Measurements from ENCODE around the gene CTIF.

The CTIF gene

GRCh38 chr18:48791636-48792105 lies 252.8 kb downstream of the CTIF start:
- no peak overlapping the region for H2AFZ ChIP-seq (ENCODE audit: low read depth, low read length, severe bottlenecking)
- H3K9me3 ChIP-seq (ENCODE audit: insufficient read depth, low read length): no peaks in the 10 kb centered on the region
- no peak overlapping the region for H3K9ac ChIP-seq (ENCODE audit: low read length)
- H3K79me2 ChIP-seq (ENCODE audit: insufficient read depth, low read length): no peaks in the 10 kb centered on the region
- TF ChIP-seq EZH2phosphoT487 (conservative IDR thresholded peaks at IDR 0.05; ENCODE audit: low read length): no peak
- TF ChIP-seq, protein P1, sequence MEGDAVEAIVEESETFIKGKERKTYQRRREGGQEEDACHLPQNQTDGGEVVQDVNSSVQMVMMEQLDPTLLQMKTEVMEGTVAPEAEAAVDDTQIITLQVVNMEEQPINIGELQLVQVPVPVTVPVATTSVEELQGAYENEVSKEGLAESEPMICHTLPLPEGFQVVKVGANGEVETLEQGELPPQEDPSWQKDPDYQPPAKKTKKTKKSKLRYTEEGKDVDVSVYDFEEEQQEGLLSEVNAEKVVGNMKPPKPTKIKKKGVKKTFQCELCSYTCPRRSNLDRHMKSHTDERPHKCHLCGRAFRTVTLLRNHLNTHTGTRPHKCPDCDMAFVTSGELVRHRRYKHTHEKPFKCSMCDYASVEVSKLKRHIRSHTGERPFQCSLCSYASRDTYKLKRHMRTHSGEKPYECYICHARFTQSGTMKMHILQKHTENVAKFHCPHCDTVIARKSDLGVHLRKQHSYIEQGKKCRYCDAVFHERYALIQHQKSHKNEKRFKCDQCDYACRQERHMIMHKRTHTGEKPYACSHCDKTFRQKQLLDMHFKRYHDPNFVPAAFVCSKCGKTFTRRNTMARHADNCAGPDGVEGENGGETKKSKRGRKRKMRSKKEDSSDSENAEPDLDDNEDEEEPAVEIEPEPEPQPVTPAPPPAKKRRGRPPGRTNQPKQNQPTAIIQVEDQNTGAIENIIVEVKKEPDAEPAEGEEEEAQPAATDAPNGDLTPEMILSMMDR (IDR thresholded peaks at IDR 0.05; ENCODE audit: insufficient read depth, low read length, poor library complexity, severe bottlenecking): no peak
- H3K27me3 ChIP-seq (ENCODE audit: low read length): no peaks in the 10 kb centered on the region
- no peak overlapping the region for H3K27ac ChIP-seq (ENCODE audit: low read depth, low read length)
- no peak overlapping the region for H3K4me3 ChIP-seq (ENCODE audit: insufficient read depth, low read length, poor library complexity, severe bottlenecking)
- H4K20me1 ChIP-seq (ENCODE audit: low read depth, low read length): no peaks in the 10 kb centered on the region
- no peaks in the 10 kb centered on the region for H3K36me3 ChIP-seq (ENCODE audit: low read length)
- no peak overlapping the region for H3K4me2 ChIP-seq (ENCODE audit: low read depth, low read length, poor library complexity, severe bottlenecking)
- no peaks in the 10 kb centered on the region for H3F3A ChIP-seq (ENCODE audit: insufficient read depth)
- no peaks in the 10 kb centered on the region for H3K9me2 ChIP-seq (replicated peaks; ENCODE audit: insufficient read depth, low read length)

DNA sequence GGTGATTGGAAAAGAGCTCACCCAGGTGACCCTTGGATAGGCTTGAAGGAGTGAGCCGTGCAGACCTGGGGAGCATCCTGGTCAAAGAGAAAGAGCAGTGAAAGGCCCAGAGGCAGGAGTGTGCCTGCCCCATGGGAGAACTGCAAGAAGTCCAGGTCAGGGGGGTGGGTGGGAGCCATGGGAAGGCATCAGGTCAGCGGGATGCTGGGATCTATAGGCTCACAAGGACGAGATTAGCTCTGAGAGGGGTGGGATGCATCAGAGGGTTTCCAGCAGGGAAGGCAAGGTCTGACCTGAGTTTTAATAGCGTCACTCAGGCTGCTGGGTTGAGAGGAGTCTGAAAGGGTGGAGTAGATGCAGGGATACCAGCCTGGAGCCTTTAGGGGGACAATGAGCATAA lies 253.3 kb downstream of the CTIF start:
- Histone ChIP-seq H2AFZ (ENCODE audit: low read depth, low read length, severe bottlenecking) (no peak overlapping the region), H3K4me2 (ENCODE audit: low read depth, low read length, poor library complexity, severe bottlenecking) (no peak overlapping the region), H3K27ac (ENCODE audit: low read depth, low read length) (no peak overlapping the region), H3F3A (ENCODE audit: insufficient read depth) (no peaks in the 10 kb centered on the region), H3K9me3 (ENCODE audit: insufficient read depth, low read length) (no peaks in the 10 kb centered on the region), H3K4me3 (ENCODE audit: insufficient read depth, low read length, poor library complexity, severe bottlenecking) (no peak overlapping the region), H3K79me2 (ENCODE audit: insufficient read depth, low read length) (no peaks in the 10 kb centered on the region), H3K27me3 (ENCODE audit: low read length) (no peaks in the 10 kb centered on the region), H4K20me1 (ENCODE audit: low read depth, low read length) (no peaks in the 10 kb centered on the region), H3K9me2 (replicated peaks; ENCODE audit: insufficient read depth, low read length) (no peaks in the 10 kb centered on the region), H3K36me3 (ENCODE audit: low read length) (no peaks in the 10 kb centered on the region), H3K9ac (ENCODE audit: low read length) (no peak overlapping the region)
- TF ChIP-seq EZH2phosphoT487 (conservative IDR thresholded peaks at IDR 0.05; ENCODE audit: low read length): no peak
- TF ChIP-seq, protein P1 (IDR thresholded peaks at IDR 0.05; ENCODE audit: insufficient read depth, low read length, poor library complexity, severe bottlenecking): no peak

DNA sequence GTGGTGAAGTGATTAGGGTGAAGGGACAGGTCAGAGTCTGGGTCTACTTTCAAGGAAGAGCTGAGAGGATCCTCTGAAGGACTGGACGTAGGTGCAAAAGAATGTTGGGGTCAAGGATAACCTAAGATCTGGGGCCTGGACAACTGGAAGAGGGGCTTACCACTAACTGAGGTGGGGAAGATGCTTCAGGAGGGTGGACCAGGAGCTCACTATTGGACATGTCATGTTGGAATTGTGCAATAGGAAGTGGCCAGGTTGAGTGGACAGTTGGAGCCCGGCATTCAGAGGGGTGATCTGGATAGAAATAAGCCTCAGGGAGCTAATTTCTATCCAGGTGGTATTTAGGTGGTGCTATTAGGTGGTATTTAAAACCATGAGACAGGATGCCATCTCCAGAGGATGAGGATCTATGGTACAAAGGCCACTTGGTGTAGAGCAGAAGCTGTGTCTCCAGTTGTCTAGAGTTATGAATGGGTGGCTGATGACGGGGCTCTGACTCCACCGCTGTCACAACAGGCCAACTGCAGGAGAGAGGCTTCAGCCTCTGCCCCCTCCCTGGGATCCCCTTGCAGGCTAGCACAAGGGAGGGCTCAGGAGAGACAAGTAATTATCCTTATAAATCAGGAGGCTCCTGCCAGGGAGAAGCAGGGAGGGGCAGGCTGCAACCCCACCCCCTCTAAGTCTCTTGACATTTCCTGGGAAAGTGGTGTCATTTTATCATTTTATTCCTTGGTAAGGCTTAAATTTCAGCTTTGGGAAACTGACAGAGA lies 254.0 kb downstream of the CTIF start:
- H3K9ac ChIP-seq (ENCODE audit: low read length): no peak overlapping the region
- no peak overlapping the region for H2AFZ ChIP-seq (ENCODE audit: low read depth, low read length, severe bottlenecking)
- no peaks in the 10 kb centered on the region for H3K79me2 ChIP-seq (ENCODE audit: insufficient read depth, low read length)
- no peak overlapping the region for H3K4me2 ChIP-seq (ENCODE audit: low read depth, low read length, poor library complexity, severe bottlenecking)
- H3K9me2 ChIP-seq (replicated peaks; ENCODE audit: insufficient read depth, low read length): no peaks in the 10 kb centered on the region
- no peaks in the 10 kb centered on the region for H3K27me3 ChIP-seq (ENCODE audit: low read length)
- no peaks in the 10 kb centered on the region for H3K9me3 ChIP-seq (ENCODE audit: insufficient read depth, low read length)
- no peaks in the 10 kb centered on the region for H3F3A ChIP-seq (ENCODE audit: insufficient read depth)
- no peak overlapping the region for H3K27ac ChIP-seq (ENCODE audit: low read depth, low read length)
- no peaks in the 10 kb centered on the region for H3K36me3 ChIP-seq (ENCODE audit: low read length)
- TF ChIP-seq EZH2phosphoT487 (conservative IDR thresholded peaks at IDR 0.05; ENCODE audit: low read length): no peak
- TF ChIP-seq, protein P1 (IDR thresholded peaks at IDR 0.05; ENCODE audit: insufficient read depth, low read length, poor library complexity, severe bottlenecking): no peak
- H4K20me1 ChIP-seq (ENCODE audit: low read depth, low read length): no peaks in the 10 kb centered on the region
- H3K4me3 ChIP-seq (ENCODE audit: insufficient read depth, low read length, poor library complexity, severe bottlenecking): no peak overlapping the region
